Lower leg skin (tissue), 3 donors: Measurements from ENCODE around the gene CCKAR.

Experiments used
- POLR2A ChIP-seq, 2 donors: fragments of 450-650 bp; IDR thresholded peaks; one replicate each; pipeline ENCODE4 v1.6.1; 2016 to 2017; ENCODE audit warnings: antibody characterized with exemption in 2 of 2, mild to moderate bottlenecking in 1 of 2, moderate library complexity in 1 of 2
- TF ChIP-seq, protein P1 (sequence below), 3 donors: fragments of 450-650 bp; IDR thresholded peaks; one replicate each; pipeline ENCODE4 v1.5.1; 2016; ENCODE audit warnings: antibody characterized with exemption in 3 of 3, mild to moderate bottlenecking in 3 of 3, moderate library complexity in 2 of 3

DNA sequence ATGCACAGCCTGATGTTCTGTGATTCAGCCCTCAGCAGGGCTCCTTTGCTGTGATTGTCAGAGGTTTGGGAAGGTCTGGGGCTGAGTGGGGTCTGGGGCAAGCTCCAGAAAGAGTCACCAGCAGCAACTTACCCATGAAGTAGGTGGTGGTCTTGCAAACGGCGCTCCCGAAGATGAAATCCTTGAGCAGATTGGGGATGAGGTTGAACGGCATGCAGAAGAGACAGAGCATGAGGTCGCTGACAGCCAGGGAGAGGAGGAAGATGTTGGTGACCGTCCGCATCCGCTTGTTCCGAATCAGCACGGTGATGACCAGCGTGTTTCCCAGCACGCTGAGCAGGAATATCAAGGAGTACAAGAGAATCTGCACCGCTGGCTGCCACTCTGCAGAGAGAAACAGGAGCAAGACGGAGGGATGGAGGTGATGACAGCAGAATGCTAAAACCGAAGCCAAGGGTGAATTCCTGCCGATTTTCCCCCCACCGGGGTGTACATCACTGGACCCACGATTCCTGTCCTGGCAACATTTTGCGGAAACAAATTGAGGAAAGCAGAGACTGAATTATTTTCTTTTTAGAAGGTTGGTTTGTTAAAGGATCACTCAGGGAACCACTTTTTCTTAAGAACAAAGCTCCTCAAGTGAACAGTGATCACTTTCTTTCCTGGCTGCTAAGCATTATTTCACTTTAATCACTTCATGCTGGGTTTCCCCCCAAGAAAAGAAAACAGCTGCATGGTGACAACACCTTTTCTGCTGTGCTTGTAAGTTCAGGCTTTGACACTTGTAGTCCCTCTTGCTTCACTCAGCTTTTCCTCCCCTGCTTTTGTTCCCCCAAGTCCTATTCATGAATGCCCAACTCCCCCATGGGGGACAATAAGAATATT lies 941 bp downstream of the CCKAR start:
- TF ChIP-seq, protein P1, sequence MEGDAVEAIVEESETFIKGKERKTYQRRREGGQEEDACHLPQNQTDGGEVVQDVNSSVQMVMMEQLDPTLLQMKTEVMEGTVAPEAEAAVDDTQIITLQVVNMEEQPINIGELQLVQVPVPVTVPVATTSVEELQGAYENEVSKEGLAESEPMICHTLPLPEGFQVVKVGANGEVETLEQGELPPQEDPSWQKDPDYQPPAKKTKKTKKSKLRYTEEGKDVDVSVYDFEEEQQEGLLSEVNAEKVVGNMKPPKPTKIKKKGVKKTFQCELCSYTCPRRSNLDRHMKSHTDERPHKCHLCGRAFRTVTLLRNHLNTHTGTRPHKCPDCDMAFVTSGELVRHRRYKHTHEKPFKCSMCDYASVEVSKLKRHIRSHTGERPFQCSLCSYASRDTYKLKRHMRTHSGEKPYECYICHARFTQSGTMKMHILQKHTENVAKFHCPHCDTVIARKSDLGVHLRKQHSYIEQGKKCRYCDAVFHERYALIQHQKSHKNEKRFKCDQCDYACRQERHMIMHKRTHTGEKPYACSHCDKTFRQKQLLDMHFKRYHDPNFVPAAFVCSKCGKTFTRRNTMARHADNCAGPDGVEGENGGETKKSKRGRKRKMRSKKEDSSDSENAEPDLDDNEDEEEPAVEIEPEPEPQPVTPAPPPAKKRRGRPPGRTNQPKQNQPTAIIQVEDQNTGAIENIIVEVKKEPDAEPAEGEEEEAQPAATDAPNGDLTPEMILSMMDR (IDR thresholded peaks at IDR 0.05) = no peak
- no peak for TF ChIP-seq POLR2A (IDR thresholded peaks at IDR 0.05)
